Fibroblast of skin of right quadriceps (primary cell): ENCODE results near the gene CECR2.
A peak's percentile ranks its signal among the peaks of the same experiment; 100 is the strongest.

ENCODE experiments used
- DNase-seq: peaks from one replicate; pipeline ENCODE4 v3.0.0-alpha.2; 2013

The CECR2 gene

GRCh38 chr22:17578136-17578754 lies 209.0 kb downstream of the CECR2 start:
- DNase-seq, result peak; percentile 62

GRCh38 chr22:17579535-17579981 lies 210.3 kb downstream of the CECR2 start:
- DNase-seq, result no peak

- DNase-seq, result no peak
Observed at GRCh38 chr22:17580441-17581031, 211.3 kb downstream of the CECR2 start.

GRCh38 chr22:17581056-17581455 lies 211.8 kb downstream of the CECR2 start:
- DNase-seq, result no peak

- DNase-seq, result no peak
Observed at GRCh38 chr22:17581631-17582030, 212.4 kb downstream of the CECR2 start.

GRCh38 chr22:17583151-17583550 lies 213.9 kb downstream of the CECR2 start:
- no peak for DNase-seq

GRCh38 chr22:17586831-17587440 lies 217.7 kb downstream of the CECR2 start:
- DNase-seq, result no peak

- no peak for DNase-seq
Observed at GRCh38 chr22:17587629-17588028, 218.4 kb downstream of the CECR2 start.

GRCh38 chr22:17588606-17589005 lies 219.3 kb downstream of the CECR2 start:
- no peak for DNase-seq

- no peak for DNase-seq
Observed at GRCh38 chr22:17589810-17590375, 220.6 kb downstream of the CECR2 start.

GRCh38 chr22:17590586-17590985 lies 221.3 kb downstream of the CECR2 start:
- no peak for DNase-seq

- DNase-seq, result no peak
Observed at GRCh38 chr22:17592201-17592600, 222.9 kb downstream of the CECR2 start.

GRCh38 chr22:17596226-17596625 lies 227.0 kb downstream of the CECR2 start:
- no peak for DNase-seq

GRCh38 chr22:17597217-17597616 lies 228.0 kb downstream of the CECR2 start:
- peak; percentile 17 for DNase-seq

- no peak for DNase-seq
Observed at GRCh38 chr22:17598318-17598717, 229.1 kb downstream of the CECR2 start.

- no peak for DNase-seq
Observed at GRCh38 chr22:17601031-17601430, 231.8 kb downstream of the CECR2 start.

- DNase-seq, result no peak
Observed at GRCh38 chr22:17603668-17604067, 234.4 kb downstream of the CECR2 start.

GRCh38 chr22:17606496-17606895 lies 237.2 kb downstream of the CECR2 start:
- peak; percentile 61 for DNase-seq
